ENCODE results near the gene TMX2.
A peak's percentile ranks its signal among the peaks of the same experiment; 100 is the strongest.

The TMX2 gene

GRCh38 chr11:57778318-57779037 is 66.1 kb downstream of the TMX2 start:
- DNase-seq (ENCODE audit: extremely low read depth, low read depth), result peak; percentile 95
- TF ChIP-seq, protein P1, sequence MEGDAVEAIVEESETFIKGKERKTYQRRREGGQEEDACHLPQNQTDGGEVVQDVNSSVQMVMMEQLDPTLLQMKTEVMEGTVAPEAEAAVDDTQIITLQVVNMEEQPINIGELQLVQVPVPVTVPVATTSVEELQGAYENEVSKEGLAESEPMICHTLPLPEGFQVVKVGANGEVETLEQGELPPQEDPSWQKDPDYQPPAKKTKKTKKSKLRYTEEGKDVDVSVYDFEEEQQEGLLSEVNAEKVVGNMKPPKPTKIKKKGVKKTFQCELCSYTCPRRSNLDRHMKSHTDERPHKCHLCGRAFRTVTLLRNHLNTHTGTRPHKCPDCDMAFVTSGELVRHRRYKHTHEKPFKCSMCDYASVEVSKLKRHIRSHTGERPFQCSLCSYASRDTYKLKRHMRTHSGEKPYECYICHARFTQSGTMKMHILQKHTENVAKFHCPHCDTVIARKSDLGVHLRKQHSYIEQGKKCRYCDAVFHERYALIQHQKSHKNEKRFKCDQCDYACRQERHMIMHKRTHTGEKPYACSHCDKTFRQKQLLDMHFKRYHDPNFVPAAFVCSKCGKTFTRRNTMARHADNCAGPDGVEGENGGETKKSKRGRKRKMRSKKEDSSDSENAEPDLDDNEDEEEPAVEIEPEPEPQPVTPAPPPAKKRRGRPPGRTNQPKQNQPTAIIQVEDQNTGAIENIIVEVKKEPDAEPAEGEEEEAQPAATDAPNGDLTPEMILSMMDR (IDR thresholded peaks at IDR 0.05; ENCODE audit: low read depth, low read length), result no peak

- DNase-seq (ENCODE audit: extremely low read depth, low read depth), result peak; percentile 30
- TF ChIP-seq, protein P1 (IDR thresholded peaks at IDR 0.05; ENCODE audit: low read depth, low read length), result no peak; the same call in 1 of the 2 replicates
These were observed 66.9 kb downstream of the TMX2 start for GRCh38 chr11:57779276-57779675.

GRCh38 chr11:57781529-57781943 is 69.1 kb downstream of the TMX2 start:
- DNase-seq (ENCODE audit: extremely low read depth, low read depth), result no peak
- TF ChIP-seq, protein P1 (IDR thresholded peaks at IDR 0.05; ENCODE audit: low read depth, low read length), result no peak

GRCh38 chr11:57785072-57785471 is 72.7 kb downstream of the TMX2 start:
- no peak for DNase-seq (ENCODE audit: extremely low read depth, low read depth)
- TF ChIP-seq, protein P1 (IDR thresholded peaks at IDR 0.05; ENCODE audit: low read depth, low read length), result no peak

DNA sequence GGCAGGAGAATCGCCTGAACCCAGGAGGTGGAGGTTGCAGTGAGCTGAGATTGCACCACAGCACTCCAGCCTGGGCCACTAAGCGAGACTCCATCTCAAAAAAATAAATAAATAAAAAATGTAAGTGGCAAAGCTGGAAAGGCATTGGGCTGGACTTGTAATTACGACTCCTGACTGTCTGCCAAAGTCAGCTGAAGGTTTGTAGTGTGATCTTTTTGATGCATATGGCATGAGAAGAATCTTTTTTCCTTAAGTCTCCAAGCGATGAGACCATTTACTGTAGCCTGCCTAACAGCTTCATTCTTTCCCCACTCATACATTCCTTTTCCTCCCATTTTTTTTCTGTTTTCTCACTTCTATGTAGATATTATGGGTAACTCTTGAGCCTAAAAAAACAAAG is 74.0 kb downstream of the TMX2 start:
- DNase-seq (ENCODE audit: extremely low read depth, low read depth), result no peak
- TF ChIP-seq, protein P1 (IDR thresholded peaks at IDR 0.05; ENCODE audit: low read depth, low read length), result no peak

GRCh38 chr11:57787006-57787604 is 74.7 kb downstream of the TMX2 start:
- TF ChIP-seq, protein P1 (IDR thresholded peaks at IDR 0.05; ENCODE audit: low read depth, low read length), result no peak
- DNase-seq (ENCODE audit: extremely low read depth, low read depth), result no peak

DNA sequence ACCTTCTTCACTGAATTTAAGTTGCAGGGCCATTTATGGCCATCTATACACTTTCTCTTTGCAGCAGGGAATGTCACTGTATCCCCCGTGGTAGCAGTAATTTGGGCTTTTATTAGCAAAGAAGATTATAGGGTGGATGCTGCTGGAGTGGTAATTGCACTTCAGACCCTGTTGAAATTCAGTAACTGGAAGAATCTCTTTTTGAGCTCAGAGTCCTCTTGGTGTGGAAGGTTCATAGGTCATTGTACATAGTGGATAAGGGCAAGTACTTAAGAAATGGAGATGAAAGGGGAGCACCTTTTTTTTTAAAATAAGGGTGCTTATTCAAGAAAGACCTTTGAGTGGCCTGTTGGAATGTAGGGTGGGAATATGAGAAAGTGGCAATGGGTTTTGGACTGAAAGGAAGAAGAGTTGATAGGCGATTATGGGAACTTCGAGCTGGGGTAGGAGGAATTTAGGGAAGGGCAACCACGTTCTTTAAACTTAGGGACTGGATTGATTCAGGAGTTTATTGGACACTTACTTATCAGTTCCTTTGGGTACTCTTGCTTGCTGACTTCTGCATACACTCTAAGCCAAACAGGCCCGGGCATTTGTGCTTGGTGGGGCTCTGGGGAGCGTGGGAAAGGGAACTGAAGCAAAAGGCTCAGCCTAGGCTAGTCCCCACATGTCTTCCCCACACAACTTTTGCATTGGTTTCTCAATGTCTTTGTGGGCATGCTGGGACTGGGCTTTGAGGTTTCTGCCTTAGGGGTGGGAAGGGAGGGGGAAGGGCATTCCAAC is 75.7 kb downstream of the TMX2 start:
- no peak for DNase-seq (ENCODE audit: extremely low read depth, low read depth)
- TF ChIP-seq, protein P1 (IDR thresholded peaks at IDR 0.05; ENCODE audit: low read depth, low read length), result no peak

All from AG09319 (cell line).